ENCODE measurements around the gene REP15.
"Not testable (repeated sequence)": the region's sequence is repeated elsewhere in the genome, so short reads cannot be mapped to it uniquely, and the experiment has no call there.

REP15 gene

DNA sequence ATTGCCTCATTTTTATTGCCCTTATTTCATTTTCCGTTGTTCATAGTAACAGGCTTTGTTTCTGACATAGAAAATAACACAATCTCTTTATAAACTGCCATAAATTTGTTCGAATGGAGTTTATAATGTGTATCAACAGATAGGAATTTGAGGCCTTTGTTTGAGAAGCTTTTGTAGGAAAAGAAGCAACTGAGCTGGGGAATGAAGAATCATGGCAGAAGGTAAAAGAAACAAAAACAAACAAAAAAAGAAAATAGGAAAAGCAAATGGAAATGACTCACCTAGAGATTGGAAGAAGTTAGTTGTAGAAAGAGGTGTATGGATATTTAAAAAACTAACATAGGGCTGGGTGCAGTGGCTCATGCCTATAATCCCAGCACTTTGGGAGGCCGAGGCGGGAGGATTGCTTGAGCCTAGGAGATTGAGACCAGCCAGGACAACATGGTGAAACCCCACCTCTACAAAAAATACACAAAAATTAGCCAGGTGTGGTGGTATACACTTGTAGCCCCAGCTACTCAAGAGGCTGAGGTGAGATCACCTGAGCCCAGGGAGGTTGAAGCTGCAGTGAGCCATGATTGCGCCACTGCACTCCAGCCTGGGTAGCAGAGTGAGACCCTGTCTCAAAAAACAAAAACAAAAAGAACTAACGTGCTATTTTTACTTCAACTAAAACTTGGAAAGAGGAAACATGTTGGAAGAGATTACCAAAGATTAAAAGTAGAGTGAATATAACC is 523 bp upstream of the REP15 start:
- DNase-seq: no peak
- intact Hi-C loops (cut with DNase I): no loop called here

GRCh38 chr12:27696864-27697564 is 767 bp downstream of the REP15 start:
- intact Hi-C loops (cut with DNase I): no loop called here
- no peak for DNase-seq

DNA sequence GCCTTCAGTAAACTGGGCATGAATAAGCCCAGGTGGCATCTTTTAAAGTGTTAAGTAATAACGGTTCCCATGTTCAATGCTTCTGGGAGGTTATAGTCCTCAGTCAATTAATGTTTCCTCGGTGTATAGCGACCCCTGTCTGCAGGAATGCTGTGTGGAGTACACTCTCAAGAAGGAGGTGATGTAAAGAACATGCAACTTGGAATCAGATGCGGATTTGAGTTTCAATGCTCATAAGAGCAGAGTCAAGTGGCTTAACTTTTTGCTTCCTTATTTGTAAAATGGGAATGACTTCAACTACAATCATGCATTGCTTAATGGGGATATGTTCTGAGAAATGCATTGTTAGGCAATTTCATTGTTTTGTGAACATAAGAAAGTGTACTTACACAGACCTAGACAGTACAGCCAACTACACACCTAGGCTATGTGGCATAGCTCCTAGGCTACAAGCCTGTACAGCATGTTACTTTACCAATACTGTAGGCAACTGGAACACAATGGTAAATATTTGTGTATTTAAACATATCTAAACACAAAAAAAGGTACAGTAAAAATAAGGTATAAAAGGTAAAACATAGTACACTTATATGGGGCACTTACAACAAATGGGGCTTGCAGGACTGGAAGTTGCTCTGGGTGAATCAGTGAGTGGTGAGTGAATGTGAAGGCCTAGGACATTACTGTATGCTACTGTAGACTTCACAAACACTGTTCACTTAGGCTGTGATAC is 7.6 kb downstream of the REP15 start:
- intact Hi-C loops (cut with DNase I): loop anchor here (10.0 kb wide), 1 partner anchor 179 kb away; the partner anchor contains the start of gene PPFIBP1
- DNase-seq: peak in 39 of 42 donors; percentile 22 to 89 (median 71)

GRCh38 chr12:27705263-27705662 is 9.0 kb downstream of the REP15 start:
- intact Hi-C loops (cut with DNase I): loop anchor here (10.0 kb wide), 1 partner anchor 180 kb away; the partner anchor contains the start of gene PPFIBP1
- no peak for DNase-seq

DNA sequence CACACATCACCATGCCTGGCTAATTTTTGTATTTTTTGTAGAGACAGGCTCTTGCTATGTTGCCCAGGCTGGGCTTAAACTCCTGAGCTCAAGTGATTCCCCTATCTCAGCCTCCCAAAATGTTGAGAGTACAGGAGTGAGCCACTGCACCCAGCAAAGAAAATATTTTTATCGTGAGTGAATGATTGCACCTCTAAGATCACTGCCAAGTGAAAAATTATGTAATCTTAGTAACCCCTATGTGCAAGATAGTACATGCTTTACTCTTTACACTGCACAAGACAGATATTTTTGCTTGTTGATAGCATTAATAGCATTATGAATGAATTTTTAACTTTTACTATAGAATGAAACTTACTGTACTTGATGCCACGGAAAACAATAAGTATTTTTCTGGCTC is 11.0 kb downstream of the REP15 start:
- intact Hi-C loops (cut with DNase I): loop anchor here (10.0 kb wide), 1 partner anchor 182 kb away; the partner anchor contains the start of gene PPFIBP1
- DNase-seq: no peak

GRCh38 chr12:27709212-27709931 is 13.1 kb downstream of the REP15 start:
- intact Hi-C loops (cut with DNase I): loop anchor here (10.0 kb wide), 1 partner anchor 185 kb away; the partner anchor contains the start of gene PPFIBP1
- no peak for DNase-seq

GRCh38 chr12:27709932-27710591 is 13.8 kb downstream of the REP15 start:
- intact Hi-C loops (cut with DNase I): loop anchor here (5.0 to 10.0 kb wide), 2 partner anchors 67 to 185 kb away; partner anchors contain the start of gene PPFIBP1
- DNase-seq: peak in 2 of 42 donors; percentile 21

DNA sequence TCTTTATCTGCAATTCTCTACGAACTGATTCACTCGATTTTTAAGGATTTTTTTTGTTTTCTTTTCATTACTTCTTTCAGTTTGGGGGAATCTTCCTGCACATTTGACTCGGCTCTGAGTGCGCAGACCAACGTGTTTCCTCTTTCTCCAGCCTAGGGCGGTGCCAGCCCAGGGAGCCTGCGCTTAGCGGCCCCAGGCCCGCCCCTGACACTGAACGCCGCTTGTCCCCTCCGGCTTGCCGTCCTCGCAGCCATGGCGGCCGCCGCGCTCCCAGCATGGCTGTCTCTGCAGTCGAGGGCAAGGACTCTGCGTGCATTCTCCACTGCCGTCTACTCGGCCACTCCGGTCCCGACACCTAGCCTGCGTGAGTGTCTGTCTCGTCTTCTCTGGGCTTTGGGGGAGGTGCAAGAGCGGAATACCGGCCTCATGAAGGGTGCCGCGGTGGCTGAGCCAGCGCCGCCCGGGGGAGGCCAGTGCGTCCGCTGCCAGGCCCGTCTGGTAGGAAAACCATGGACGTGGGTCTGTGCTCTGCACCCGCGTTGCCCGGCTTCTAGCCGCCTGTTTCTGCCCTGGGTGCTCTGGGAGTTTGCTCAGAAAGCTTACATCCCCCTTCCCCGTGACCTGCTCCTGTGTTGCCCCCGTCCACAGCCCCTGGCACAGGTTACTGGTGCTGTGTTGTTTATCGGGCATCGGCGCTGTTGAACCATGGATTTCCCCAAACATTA is 14.5 kb downstream of the REP15 start, which contains the start of gene MRPS35:
TSS of gene MRPS35 (plus strand) at position 241 of the 725 bp plus-strand sequence. CDS start at position 253, 12 bp downstream.
- intact Hi-C loops (cut with DNase I): loop anchor here (5.0 kb wide), 1 partner anchor 67 kb away; no protein-coding TSS in a partner anchor
- peak; percentile 79 to 97 (median 93) for DNase-seq

GRCh38 chr12:27711317-27711682 is 15.1 kb downstream of the REP15 start:
- intact Hi-C loops (cut with DNase I): loop anchor here (5.0 kb wide), 1 partner anchor 66 kb away; no protein-coding TSS in a partner anchor
- DNase-seq: peak in 8 of 42 donors; percentile 3 to 39 (median 18)

DNA sequence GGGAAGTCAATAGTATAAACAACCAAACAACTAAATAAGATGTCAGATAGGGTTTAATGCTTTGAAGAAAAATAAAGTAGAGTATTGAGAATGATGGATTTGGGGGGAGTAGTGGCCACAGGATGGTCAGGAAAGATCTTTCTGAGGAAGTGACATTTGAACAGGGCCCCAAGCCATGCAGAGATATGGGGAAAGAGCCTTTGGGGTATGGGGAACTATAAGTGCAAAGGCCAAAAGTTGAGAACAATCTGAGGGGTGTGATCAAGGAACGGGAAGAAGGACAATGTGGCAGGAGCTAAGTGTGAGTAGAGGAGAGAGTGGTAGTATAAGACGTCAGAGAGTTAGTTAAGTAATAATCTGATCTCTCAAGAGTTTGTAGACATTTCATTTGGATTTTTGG is 15.7 kb downstream of the REP15 start:
- intact Hi-C loops (cut with DNase I): loop anchor here (5.0 kb wide), 1 partner anchor 65 kb away; no protein-coding TSS in a partner anchor
- DNase-seq: no peak

DNA sequence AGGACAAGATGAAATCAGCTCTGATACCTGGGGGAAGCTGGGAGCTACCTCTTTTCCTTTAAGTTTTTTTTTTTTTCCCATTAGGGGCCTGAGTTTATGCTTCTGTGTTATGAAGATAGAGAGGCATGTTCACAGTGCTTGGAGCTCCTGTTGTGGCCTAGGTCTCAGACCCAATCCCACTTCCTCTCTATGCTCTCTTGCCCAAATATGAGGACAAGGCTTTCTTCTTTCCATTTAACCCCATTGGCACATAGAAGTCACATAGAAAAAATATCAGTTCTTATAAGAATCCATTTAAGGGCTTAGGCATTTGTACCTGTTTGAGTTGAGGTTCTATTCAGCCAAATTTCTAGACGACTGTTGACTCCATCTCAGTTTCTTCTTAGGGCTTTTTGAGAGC is 27.0 kb downstream of the REP15 start:
- DNase-seq: no peak
- intact Hi-C loops (cut with DNase I): no loop called here

DNA sequence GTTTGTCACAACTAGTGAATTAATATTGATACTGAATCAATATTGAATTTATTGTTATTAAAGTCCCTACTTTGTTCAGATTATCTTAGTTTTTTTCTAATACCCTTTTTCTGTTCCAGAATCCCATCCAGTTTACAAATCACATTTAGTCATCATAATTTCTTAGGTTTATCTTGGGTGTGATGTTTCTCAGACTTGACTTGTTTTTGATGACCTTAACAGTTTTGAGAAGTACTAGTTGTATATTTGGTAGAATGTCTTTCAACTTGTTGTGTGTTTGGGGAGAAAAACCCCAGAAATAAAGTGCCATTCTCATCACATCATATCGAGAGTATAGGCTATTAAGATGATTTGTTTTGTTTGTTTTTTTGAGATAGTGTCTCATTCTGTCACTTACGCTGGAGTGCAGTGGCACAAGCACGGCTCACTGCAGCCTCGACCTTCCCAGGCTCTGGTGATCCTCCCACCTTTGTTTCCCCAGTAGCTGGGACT is 33.9 kb downstream of the REP15 start:
- intact Hi-C loops (cut with DNase I): loop anchor here (5.0 kb wide), 1 partner anchor 92 kb away; no protein-coding TSS in a partner anchor
- no peak for DNase-seq

GRCh38 chr12:27732281-27732680 is 36.0 kb downstream of the REP15 start:
- DNase-seq: no peak
- intact Hi-C loops (cut with DNase I): loop anchor here (5.0 kb wide), 1 partner anchor 90 kb away; no protein-coding TSS in a partner anchor

DNA sequence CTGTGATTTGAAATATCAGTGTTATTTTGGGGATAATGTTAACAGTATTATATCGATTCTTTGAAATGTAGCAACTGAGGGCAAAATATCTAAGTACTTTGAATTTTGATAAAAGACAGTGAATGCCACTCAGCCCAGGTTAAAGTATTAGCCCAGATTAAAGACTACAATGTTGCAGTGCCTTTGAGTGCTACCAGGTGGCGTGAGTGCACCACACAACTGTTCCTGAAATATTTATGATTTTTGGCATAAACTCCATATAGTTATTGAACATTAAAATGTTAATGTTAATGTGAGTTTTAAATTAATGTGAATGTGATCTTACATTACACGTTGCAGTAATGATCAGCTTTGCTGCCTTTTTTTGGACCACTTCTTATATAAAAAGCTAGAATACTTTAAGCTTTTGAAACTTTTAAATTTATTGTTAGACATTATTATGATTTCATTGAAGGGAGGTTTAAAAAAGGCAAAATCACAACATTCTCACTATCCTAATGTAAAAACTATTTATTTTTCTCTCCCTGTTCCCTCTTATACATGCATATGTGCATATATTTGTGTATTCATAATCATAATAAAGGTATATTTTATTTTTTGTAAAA is 36.9 kb downstream of the REP15 start:
- intact Hi-C loops (cut with DNase I): loop anchor here (5.0 kb wide), 1 partner anchor 89 kb away; no protein-coding TSS in a partner anchor

GRCh38 chr12:27733791-27734190 is 37.5 kb downstream of the REP15 start:
- intact Hi-C loops (cut with DNase I): loop anchor here (5.0 kb wide), 1 partner anchor 89 kb away; no protein-coding TSS in a partner anchor
- no peak for DNase-seq

More for the DNA sequence above, 36.9 kb downstream of the REP15 start:
- DNase-seq: peak in 26 of 42 donors; percentile 8 to 68 (median 38)

DNA sequence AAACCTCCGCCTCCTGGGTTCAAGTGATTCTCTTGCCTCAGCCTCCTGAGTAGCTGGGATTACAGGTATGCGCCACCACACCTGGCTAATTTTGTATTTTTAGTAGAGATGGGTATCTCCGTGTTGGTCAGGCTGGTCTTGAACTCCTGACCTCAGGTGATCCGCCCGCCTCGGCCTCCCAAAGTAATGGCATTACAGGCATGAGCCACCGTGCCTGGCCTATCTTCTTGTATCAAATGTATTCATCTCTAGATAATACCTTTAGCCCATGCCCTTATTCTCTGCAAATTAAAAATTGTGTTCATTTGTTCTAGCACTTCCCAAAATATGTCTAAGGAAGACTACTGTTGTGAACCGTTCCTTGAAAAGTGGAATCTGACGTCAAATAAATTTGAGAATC is 38.1 kb downstream of the REP15 start:
- intact Hi-C loops (cut with DNase I): loop anchor here (5.0 kb wide), 1 partner anchor 88 kb away; no protein-coding TSS in a partner anchor
- DNase-seq: not testable (repeated sequence)

Data from head of caudate nucleus (tissue), 42 donors.